Activated CD4-positive, CD25-positive, alpha-beta regulatory T cell treated with anti-CD3 and anti-CD28 coated beads, Interleukin-2, amount 50 U/mL, for 24 hours (primary cell): ENCODE measurements around the gene FAM53B.
A peak's percentile ranks its signal among the peaks of the same experiment; 100 is the strongest.

Source experiments
- ATAC-seq, 2 donors: fragments of 150-1000 bp; cut with Tn5 transposase; one replicate each; pipeline ENCODE4 v1.10.0; 2021; ENCODE audit warnings: mild to moderate bottlenecking in 1 of 2, moderate library complexity in 1 of 2

The FAM53B gene

GRCh38 chr10:124645467-124646095, 98.6 kb downstream of the FAM53B start:
- no peak for ATAC-seq

DNA sequence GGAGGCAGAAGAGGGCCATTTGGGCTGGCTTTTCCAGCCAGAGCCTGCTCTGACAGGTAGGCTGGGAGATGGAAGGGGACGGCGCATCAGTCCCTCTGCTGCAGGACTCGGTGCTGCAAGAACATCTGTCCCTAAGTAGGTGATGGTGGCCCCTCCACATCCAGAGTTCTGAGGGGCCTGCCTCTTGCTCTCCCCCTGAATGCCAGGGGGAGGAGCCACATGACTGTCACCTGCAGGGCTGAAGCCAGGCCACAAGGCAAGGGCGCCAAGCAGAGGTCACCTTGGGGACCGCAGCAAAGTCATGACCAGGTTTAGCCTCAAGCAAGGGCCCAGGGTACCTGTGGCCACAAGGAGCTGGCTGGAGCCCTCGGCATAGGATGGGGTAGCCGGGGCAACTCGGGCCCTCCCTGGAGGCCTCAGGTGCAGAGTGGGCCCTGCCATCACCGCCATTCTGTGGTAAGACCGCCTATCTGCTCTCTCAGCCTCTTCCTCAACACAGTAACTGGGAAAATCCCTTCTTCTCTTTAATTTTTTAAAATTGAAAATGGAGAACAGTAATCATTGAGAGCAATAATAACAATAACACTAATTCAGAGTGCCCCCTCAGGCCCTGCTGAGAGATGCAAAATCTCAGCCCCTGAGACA, 99.3 kb downstream of the FAM53B start:
- ATAC-seq, result no peak

DNA sequence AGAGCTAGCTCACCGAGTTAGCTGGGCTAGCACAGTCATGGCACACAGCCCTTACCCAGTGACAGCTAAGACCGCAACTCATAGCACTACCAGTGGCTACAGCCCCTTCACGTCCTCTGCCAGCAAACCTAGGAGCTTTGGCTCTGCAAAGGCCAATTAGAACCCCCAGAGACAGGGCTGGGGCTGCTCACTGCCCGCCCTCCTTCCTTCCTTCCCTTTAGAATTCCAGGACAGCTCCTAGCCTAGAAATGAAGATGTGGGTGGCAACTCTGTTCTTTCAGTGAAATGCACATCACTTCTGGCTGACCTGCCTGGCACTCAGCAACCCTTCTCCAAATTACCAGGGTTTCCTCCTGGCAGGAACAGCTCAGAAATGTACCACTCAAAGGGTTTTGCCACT, 99.9 kb downstream of the FAM53B start:
- ATAC-seq, result no peak

- ATAC-seq, result no peak
Observed at GRCh38 chr10:124643330-124644009, 100.7 kb downstream of the FAM53B start.

DNA sequence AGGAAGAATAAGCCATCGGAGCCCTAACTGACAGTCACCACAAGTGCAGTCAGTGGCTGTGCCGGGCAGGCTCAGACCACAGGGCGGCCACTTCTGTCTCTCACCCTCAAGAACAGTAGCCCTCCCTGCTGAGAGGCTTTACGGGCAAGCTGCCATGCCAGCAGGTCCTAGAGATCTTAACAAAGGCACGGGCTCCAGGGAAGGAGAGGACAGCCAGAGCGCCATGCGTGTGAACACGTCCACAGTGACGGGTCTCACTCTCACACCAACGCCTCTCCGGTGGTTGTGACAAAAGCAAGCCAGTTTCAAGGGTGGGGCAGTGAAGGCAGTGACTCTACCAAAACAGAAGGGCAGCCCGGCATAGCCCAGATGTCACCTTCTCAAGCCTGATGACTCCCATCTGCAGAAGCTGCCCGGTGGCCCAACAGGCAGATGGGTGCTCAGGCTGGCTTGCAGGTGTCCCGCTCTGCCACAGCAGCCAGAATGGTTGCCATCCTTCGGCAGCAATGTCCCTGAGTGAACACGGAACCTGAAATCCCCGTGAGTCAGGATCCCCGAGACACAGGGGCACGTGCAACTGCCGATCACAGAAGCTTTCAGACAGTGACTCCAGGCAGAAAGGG, 102.0 kb downstream of the FAM53B start:
- no peak for ATAC-seq

DNA sequence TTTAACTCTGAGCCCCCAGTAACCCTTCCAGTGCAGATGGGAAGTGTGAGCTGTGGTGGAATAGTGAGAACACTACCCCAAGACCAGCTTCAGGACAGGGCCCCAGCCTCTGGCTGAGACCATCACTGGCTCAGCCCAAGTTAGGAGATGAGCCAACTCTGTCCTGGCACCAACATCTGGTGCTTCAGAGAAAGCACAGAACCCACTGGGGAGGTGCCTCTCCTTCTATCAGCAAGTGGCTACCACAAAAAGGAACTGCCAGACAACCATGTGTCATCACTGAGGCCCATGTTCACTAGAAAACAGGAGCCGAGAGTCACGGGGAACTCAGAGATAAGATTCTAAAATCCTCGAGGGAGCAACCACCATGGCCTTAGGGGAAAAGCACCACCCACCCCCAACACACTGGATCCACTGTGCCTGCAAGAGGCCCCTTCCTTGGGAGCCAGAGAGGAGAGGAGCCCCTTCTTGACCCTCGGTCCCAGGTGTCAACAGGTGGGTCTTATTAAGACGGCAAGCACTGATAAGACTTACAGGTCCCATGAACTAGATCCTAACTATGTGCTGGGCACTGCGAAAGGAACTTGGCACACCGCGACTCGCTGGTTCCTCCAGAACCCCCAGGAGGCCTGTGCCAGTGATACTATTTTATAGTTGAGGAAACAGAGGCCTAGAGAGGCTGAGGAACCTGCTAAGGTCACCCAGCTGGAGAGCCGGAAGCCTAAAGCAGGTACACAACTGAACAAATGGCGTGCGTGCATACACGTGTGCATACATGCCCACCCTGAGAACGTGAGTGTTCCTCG, 102.7 kb downstream of the FAM53B start:
- peak; percentile 76 to 84 for ATAC-seq

GRCh38 chr10:124640538-124641231, 103.5 kb downstream of the FAM53B start:
- peak; percentile 34 to 47 for ATAC-seq

GRCh38 chr10:124640056-124640455, 104.1 kb downstream of the FAM53B start:
- ATAC-seq, result no peak

DNA sequence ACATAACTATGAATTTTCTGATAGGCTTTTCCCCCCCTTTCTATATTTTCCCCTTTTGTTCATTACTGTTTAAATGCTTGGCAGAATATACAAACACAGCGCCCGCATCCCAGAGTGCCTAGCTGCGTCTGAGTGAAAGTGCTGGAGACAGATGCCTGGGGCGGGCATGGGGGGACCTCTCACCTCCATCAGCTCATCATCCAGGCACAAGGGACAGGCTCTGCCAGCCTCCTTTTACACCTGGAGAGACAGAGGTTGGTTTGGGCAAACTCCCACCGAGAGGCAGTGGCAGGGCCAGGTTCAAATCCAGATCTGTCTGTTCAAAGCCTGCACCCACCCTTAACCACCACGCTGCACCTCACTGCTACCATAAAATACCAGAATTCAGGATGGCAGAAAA, 104.5 kb downstream of the FAM53B start:
- no peak for ATAC-seq

DNA sequence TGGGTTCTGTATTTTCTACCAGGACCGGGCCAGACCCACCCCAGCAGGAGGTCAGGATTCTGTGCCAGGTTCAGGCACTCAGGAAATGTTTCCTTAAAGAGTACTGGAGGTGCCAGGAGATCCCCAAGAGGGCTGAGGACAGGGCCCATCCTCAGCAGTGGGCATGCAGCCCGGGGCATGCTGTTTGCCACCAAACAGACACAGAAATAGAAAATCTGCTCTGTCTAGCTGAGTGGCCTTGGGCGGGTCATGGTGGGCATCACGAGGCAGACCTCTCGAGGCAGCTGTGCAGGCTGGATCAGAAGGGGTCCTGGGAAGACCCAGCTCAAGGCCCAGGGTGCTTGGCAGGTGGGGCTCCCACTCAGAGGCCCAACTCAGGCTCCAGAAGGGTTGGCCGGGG, 105.0 kb downstream of the FAM53B start:
- ATAC-seq, result no peak

DNA sequence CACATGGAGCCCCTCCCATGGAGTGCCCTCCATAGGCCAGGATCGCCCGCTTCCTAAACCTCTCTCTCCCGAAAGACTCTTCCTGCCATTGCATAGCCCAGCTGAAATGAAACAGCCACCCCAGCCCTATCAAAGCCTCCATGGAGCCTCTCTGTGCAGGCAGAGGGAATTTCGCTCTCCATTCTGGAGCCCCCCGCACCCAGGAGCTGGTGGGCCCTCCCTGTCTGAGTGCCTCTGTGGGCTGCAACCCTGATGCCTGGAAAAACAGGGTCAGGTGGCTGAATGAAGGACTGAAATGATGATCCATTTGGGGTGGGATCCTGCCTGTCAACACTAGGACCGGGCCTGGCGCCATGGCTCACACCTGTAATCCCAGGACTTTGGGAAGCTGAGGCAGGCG, 106.4 kb downstream of the FAM53B start:
- no peak for ATAC-seq

DNA sequence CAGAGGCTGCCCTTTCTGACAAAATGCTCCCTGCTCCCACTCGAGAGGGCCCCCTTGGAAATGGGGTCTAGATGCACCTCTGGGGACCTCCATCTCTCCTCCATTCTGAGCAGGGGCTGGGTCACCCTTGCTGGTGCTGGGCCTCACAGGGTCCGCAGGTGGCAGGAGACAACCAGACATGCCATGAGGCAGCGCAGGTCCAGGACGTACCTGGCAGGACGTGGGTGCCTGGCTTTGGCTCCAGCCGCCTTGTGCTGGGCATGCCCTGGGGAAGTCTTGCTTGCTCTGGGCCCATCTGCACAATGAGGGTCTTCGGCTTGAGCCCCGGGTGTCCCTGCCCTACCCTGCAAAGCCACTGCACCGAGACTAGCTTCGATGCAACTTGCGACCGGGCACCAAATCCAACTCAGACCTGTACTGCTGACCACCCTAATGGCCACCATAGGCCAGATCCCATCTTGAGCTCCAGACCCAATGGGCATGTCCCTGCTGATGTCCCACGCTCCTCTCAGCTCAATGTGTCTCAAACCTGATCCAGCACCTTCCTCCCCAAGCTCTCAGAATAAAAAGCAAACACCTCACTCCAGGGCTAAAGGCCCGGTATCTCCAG, 107.0 kb downstream of the FAM53B start:
- no peak for ATAC-seq

DNA sequence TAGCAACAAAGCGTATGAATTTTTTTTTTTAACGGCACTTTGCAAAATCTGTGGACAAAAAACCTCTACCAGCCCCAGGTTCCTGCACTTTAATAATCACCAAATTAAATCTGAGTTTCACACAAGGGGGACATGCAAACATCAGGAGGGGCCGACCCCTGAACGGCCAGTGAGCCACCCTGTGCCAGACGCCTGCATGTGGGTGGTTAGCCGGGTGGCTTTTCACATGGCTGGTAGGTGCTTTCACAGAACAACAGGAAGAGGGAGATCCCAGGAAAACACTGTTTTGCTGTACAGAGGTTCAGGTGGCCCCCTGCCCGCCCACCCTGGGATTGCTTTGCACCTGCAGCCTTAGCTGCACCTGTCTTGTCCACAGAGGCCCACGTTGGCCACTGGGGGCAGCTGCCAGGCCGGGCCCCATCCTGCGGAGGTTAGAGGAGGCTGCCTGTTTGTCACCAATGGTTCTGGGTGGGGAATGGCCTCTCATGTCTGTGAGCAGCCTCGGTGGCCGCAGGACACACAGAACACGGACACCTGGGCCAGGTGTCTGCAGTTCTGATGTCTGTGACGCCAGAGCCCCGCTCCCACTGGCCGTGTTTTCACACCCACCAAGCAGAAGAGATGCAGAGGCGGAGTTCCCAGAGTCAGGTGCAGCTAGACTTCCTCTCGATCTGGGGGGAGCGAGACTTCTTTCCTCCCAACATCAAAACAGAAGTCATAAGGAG, 107.7 kb downstream of the FAM53B start:
- ATAC-seq, result peak; percentile 39 to 58

DNA sequence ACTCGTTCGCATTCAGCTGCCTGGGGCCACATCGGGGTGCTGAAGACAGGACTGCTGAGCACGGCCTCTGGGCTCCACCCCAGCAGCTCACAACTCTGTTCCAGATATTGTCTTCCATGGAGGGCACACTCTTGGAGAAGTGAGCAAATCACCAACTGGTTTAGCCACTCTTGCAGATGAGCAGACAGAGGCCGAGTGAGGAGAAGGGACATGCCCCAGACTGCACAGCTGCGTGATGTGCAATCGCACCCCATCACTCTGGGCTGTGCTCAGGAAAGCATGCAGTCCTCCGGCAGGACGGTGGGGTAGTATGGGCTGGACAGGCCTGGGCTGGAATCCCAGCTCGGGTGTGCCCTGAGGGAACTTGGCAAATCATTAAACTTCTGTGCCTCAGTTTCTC, 111.6 kb downstream of the FAM53B start:
- no peak for ATAC-seq

DNA sequence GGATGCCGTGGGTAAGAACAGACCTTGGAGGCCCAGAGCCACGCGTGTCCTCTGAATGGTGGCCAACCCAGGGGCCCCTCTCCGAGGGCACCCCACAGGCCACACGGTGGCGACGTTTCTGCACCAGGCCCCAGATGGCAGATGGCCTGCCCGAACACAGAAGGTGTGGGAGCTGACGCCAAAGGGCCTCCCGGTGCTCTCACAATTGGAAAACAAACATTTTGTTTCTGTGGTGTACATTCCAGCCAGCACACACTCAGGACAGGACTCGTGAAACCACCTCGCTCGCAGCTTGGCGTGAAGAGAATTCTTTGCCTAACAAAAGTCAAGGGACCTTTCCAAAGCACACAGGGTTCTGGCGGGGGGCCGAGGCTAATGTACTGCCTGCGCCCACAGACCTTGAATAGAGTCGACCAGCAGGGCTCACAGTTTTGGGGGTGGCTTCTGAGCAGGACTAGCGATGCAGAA, 112.1 kb downstream of the FAM53B start:
- ATAC-seq, result peak in 1 of 2 donors; percentile 34

- no peak for ATAC-seq
Observed at GRCh38 chr10:124630551-124630950, 113.6 kb downstream of the FAM53B start.

- ATAC-seq, result no peak
Observed at GRCh38 chr10:124629842-124630241, 114.3 kb downstream of the FAM53B start.

- no peak for ATAC-seq
Observed at GRCh38 chr10:124629415-124629814, 114.8 kb downstream of the FAM53B start.

DNA sequence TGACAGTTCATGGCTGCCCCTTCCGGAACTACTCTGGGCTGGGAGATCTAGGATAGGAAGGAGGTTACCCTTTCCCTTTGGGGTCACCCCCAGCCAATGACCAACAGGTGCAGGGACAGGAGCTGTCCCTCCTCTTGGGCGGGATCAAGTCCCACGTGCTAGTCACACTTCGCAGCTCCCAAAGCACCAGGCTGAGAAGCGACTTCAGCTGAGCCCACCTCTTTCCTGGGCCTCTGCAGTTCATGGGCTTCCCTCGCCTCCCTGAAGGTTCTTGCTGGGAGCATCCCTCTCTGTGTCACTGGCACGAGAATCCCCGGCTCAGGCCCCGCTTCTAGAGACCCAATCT, 115.5 kb downstream of the FAM53B start:
- no peak for ATAC-seq

- ATAC-seq, result no peak
Observed at GRCh38 chr10:124627866-124628675, 116.1 kb downstream of the FAM53B start.
